ENCODE measurements around the gene PMFBP1. TPM values are rescaled to one million over a fixed set of nuclear protein-coding genes. Genes with fewer than 3 reads are reported as not detected.

PMFBP1 gene
- polyA plus RNA-seq, 1 donor (not counting 4 experiments of a cell fraction or from before 2014, with no cell fraction given): 0.92 TPM

GRCh38 chr16:72166954-72167561, 4.9 kb downstream of the PMFBP1 start:
- no peak for TF ChIP-seq EZH2 (IDR thresholded peaks at IDR 0.05; ENCODE audit: low read length)
- no peak for TF ChIP-seq CTCF (optimal IDR thresholded peaks at IDR 0.05 in 1 of 3, IDR thresholded peaks at IDR 0.05 in 1 of 3, conservative IDR thresholded peaks at IDR 0.05 in 1 of 3; ENCODE audit: extremely low read depth in 1 of 3, insufficient read depth in 2 of 3, low read length in 3 of 3)
- Histone ChIP-seq H2AFZ (ENCODE audit: control insufficient read depth, low read length) (no peak overlapping the region), H3K27me3 (ENCODE audit: control insufficient read depth, extremely low read depth, insufficient read depth, low read length) (no peaks in the 10 kb centered on the region), H4K20me1 (ENCODE audit: control insufficient read depth, extremely low read depth, insufficient read depth, low read length) (no peaks in the 10 kb centered on the region), H3K9me1 (ENCODE audit: control insufficient read depth, extremely low read depth, insufficient read depth, low read length) (no peaks in the 10 kb centered on the region), H3K4me1 (ENCODE audit: control insufficient read depth, extremely low read depth, insufficient read depth, low read length) (no peaks in the 10 kb centered on the region), H3K9me3 (ENCODE audit: control insufficient read depth, low read depth, low read length) (no peaks in the 10 kb centered on the region), H3K4me3 (ENCODE audit: control insufficient read depth in 2 of 3, extremely low read depth in 1 of 3, insufficient read depth in 2 of 3, low read depth in 1 of 3, low read length in 3 of 3) (no peak overlapping the region), H3K4me2 (ENCODE audit: control insufficient read depth, extremely low read depth, insufficient read depth, low read depth, low read length) (no peak overlapping the region), H3K36me3 (ENCODE audit: control insufficient read depth in 2 of 2, extremely low read depth in 1 of 2, insufficient read depth in 2 of 2, low read length in 2 of 2) (no peaks in the 10 kb centered on the region), H3K27ac (ENCODE audit: control insufficient read depth, insufficient read depth, low read length) (no peak overlapping the region), H3K79me2 (ENCODE audit: control insufficient read depth, insufficient read depth, low read length) (no peaks in the 10 kb centered on the region), H3K9ac (ENCODE audit: control insufficient read depth, extremely low read depth, insufficient read depth, low read length) (no peak overlapping the region)
- no peak for DNase-seq (ENCODE audit: low read depth, low spot score)
- dilution Hi-C loops (cut with MboI; ENCODE audit: extremely low pct_ligation_motif_present, low sequenced_read_pairs): no loop called here
- FAIRE-seq: no peak

- no peak overlapping the region for H3K9ac ChIP-seq (ENCODE audit: control insufficient read depth, extremely low read depth, insufficient read depth, low read length)
- H3K27me3 ChIP-seq (ENCODE audit: control insufficient read depth, extremely low read depth, insufficient read depth, low read length): no peaks in the 10 kb centered on the region
- no peak overlapping the region for H3K4me2 ChIP-seq (ENCODE audit: control insufficient read depth, extremely low read depth, insufficient read depth, low read depth, low read length)
- H2AFZ ChIP-seq (ENCODE audit: control insufficient read depth, low read length): no peak overlapping the region
- H3K27ac ChIP-seq (ENCODE audit: control insufficient read depth, insufficient read depth, low read length): no peak overlapping the region
- dilution Hi-C loops (cut with MboI; ENCODE audit: extremely low pct_ligation_motif_present, low sequenced_read_pairs): no loop called here
- no peaks in the 10 kb centered on the region for H3K9me1 ChIP-seq (ENCODE audit: control insufficient read depth, extremely low read depth, insufficient read depth, low read length)
- no peak for FAIRE-seq
- no peak for DNase-seq (ENCODE audit: low read depth, low spot score)
- no peaks in the 10 kb centered on the region for H3K9me3 ChIP-seq (ENCODE audit: control insufficient read depth, low read depth, low read length)
- H3K4me1 ChIP-seq (ENCODE audit: control insufficient read depth, extremely low read depth, insufficient read depth, low read length): no peaks in the 10 kb centered on the region
- H3K36me3 ChIP-seq (ENCODE audit: control insufficient read depth in 2 of 2, extremely low read depth in 1 of 2, insufficient read depth in 2 of 2, low read length in 2 of 2): no peaks in the 10 kb centered on the region
- H3K4me3 ChIP-seq (ENCODE audit: control insufficient read depth in 2 of 3, extremely low read depth in 1 of 3, insufficient read depth in 2 of 3, low read depth in 1 of 3, low read length in 3 of 3): no peak overlapping the region
- H4K20me1 ChIP-seq (ENCODE audit: control insufficient read depth, extremely low read depth, insufficient read depth, low read length): no peaks in the 10 kb centered on the region
- H3K79me2 ChIP-seq (ENCODE audit: control insufficient read depth, insufficient read depth, low read length): no peaks in the 10 kb centered on the region
- TF ChIP-seq CTCF (optimal IDR thresholded peaks at IDR 0.05 in 1 of 3, IDR thresholded peaks at IDR 0.05 in 1 of 3, conservative IDR thresholded peaks at IDR 0.05 in 1 of 3; ENCODE audit: extremely low read depth in 1 of 3, insufficient read depth in 2 of 3, low read length in 3 of 3) (no peak), EZH2 (IDR thresholded peaks at IDR 0.05; ENCODE audit: low read length) (no peak)
Observed at GRCh38 chr16:72166151-72166550, 5.8 kb downstream of the PMFBP1 start.

Measured in keratinocyte (primary cell).